ENCODE data around the gene FBXW2.

- TF ChIP-seq CTCF (IDR thresholded peaks at IDR 0.05) (no peak), POLR2A (IDR thresholded peaks at IDR 0.05) (no peak), POLR2AphosphoS5 (IDR thresholded peaks at IDR 0.05) (no peak), EP300 (IDR thresholded peaks at IDR 0.05) (no peak)
These were observed 86.0 kb downstream of the FBXW2 start for GRCh38 chr9:120707170-120707569.

Data from upper lobe of left lung (tissue), 4 donors.